GM18907 (cell line): ENCODE measurements around the gene PPP1R12B.
"Not testable (repeated sequence)": the region's sequence is repeated elsewhere in the genome, so short reads cannot be mapped to it uniquely, and the experiment has no call there.

Source experiments
- ATAC-seq: cut with Tn5 transposase; IDR thresholded peaks from one replicate; pipeline ENCODE4 v1.9.1; 2021; ENCODE audit warnings: mild to moderate bottlenecking, moderate library complexity; ENCODE audit not compliant: unreplicated experiment

PPP1R12B gene

GRCh38 chr1:202348005-202348508 is 442 bp upstream of the PPP1R12B start:
- no peak for ATAC-seq

- peak; percentile 4 for ATAC-seq
Observed at GRCh38 chr1:202349206-202349928, 868 bp downstream of the PPP1R12B start.

- ATAC-seq: no peak
Observed at GRCh38 chr1:202351725-202352124, 3.2 kb downstream of the PPP1R12B start.

- not testable (repeated sequence) for ATAC-seq
Observed at GRCh38 chr1:202352583-202353197, 4.2 kb downstream of the PPP1R12B start.

GRCh38 chr1:202355944-202356553 is 7.5 kb downstream of the PPP1R12B start:
- no peak for ATAC-seq

GRCh38 chr1:202357506-202357905 is 9.0 kb downstream of the PPP1R12B start:
- ATAC-seq: no peak

GRCh38 chr1:202361224-202361623 is 12.7 kb downstream of the PPP1R12B start:
- ATAC-seq: no peak

GRCh38 chr1:202361701-202362100 is 13.2 kb downstream of the PPP1R12B start:
- no peak for ATAC-seq

GRCh38 chr1:202362212-202362611 is 13.7 kb downstream of the PPP1R12B start:
- ATAC-seq: no peak

- no peak for ATAC-seq
Observed at GRCh38 chr1:202365092-202365815, 16.8 kb downstream of the PPP1R12B start.

GRCh38 chr1:202367271-202367670 is 18.8 kb downstream of the PPP1R12B start:
- ATAC-seq: no peak

GRCh38 chr1:202370906-202371305 is 22.4 kb downstream of the PPP1R12B start:
- not testable (repeated sequence) for ATAC-seq

- no peak for ATAC-seq
Observed at GRCh38 chr1:202374099-202374498, 25.6 kb downstream of the PPP1R12B start.

GRCh38 chr1:202375175-202375574 is 26.7 kb downstream of the PPP1R12B start:
- not testable (repeated sequence) for ATAC-seq

- no peak for ATAC-seq
Observed at GRCh38 chr1:202376247-202376646, 27.7 kb downstream of the PPP1R12B start.

- ATAC-seq: not testable (repeated sequence)
Observed at GRCh38 chr1:202379884-202380529, 31.5 kb downstream of the PPP1R12B start.

- not testable (repeated sequence) for ATAC-seq
Observed at GRCh38 chr1:202380535-202380934, 32.0 kb downstream of the PPP1R12B start.

GRCh38 chr1:202381867-202382266 is 33.4 kb downstream of the PPP1R12B start:
- not testable (repeated sequence) for ATAC-seq

- ATAC-seq: not testable (repeated sequence)
Observed at GRCh38 chr1:202395831-202396230, 47.3 kb downstream of the PPP1R12B start.

GRCh38 chr1:202397256-202397655 is 48.8 kb downstream of the PPP1R12B start:
- ATAC-seq: no peak

- not testable (repeated sequence) for ATAC-seq
Observed at GRCh38 chr1:202398439-202398838, 49.9 kb downstream of the PPP1R12B start.
